ENCODE results near the gene CDKN2AIPNL.

CDKN2AIPNL gene

GRCh38 chr5:134449167-134449566 lies 37.5 kb upstream of the CDKN2AIPNL start (continued):
- TF ChIP-seq ZBTB6 (tag by site-specific recombination; IDR thresholded peaks at IDR 0.05): no peak
- TF ChIP-seq ZNF335 (tag by site-specific recombination; conservative IDR thresholded peaks at IDR 0.05): no peak
- no peak for TF ChIP-seq ZNF510 (tag by site-specific recombination; IDR thresholded peaks at IDR 0.05; ENCODE audit: insufficient replicate concordance)
- no peak for TF ChIP-seq PATZ1 (tag by site-specific recombination; IDR thresholded peaks at IDR 0.05)
- TF ChIP-seq ZNF155 (tag by site-specific recombination; IDR thresholded peaks at IDR 0.05): no peak
- TF ChIP-seq ZNF596 (tag by site-specific recombination; IDR thresholded peaks at IDR 0.05): no peak
- TF ChIP-seq ZNF221 (tag by site-specific recombination; IDR thresholded peaks at IDR 0.05; ENCODE audit: borderline replicate concordance): no peak
- TF ChIP-seq ZNF146 (tag by site-specific recombination; IDR thresholded peaks at IDR 0.05): no peak

GRCh38 chr5:134447815-134448520 lies 36.3 kb upstream of the CDKN2AIPNL start:
- H3K36me3 ChIP-seq (ENCODE audit: control insufficient read depth in 2 of 2, insufficient read depth in 1 of 2, low read length in 2 of 2): no peaks in the 10 kb centered on the region
- CTCF ChIA-PET: no interaction called here
- POLR2A ChIA-PET: interaction anchor here (1.4 to 1.7 kb wide), 3 partner anchors 14 to 36 kb away, joined by 3 to 4 read pairs (median 4); partner anchors contain the start of gene CDKN2AIPNL
- H3K4me1 ChIP-seq (ENCODE audit: control insufficient read depth, insufficient read depth, low read length): peaks cover 2% of the 10 kb centered on the region; the same call in 1 of the 2 replicates
- no peak overlapping the region for H3K4me3 ChIP-seq (ENCODE audit: low read depth, low read length)
- TF ChIP-seq SCRT2 (tag by site-specific recombination; IDR thresholded peaks at IDR 0.05) (peak; percentile 70), ELK4 (IDR thresholded peaks at IDR 0.05; ENCODE audit: borderline replicate concordance, low read depth, low read length) (no peak), SCRT1 (tag by site-specific recombination; IDR thresholded peaks at IDR 0.05; ENCODE audit: borderline replicate concordance) (0 out of 2 replicates have a peak, but pooled peaks have one; percentile 20)
- no peaks in the 10 kb centered on the region for H3K9me3 ChIP-seq (ENCODE audit: control insufficient read depth, insufficient read depth, low read depth, low read length)
- no peak overlapping the region for H3K27ac ChIP-seq (ENCODE audit: extremely low read depth, low read depth, low read length)

- POLR2A ChIA-PET: interaction anchor here (1.4 to 1.7 kb wide), 2 partner anchors 15 to 19 kb away, joined by 3 to 4 read pairs; no protein-coding TSS in a partner anchor
- no peak for TF ChIP-seq PRDM1 (tag by site-specific recombination; IDR thresholded peaks at IDR 0.05)
- no peak for TF ChIP-seq ZNF626 (tag by site-specific recombination; IDR thresholded peaks at IDR 0.05)
- TF ChIP-seq ZNF214 (tag by site-specific recombination; IDR thresholded peaks at IDR 0.05; ENCODE audit: borderline replicate concordance): no peak
- no peak for TF ChIP-seq ZNF433 (tag by site-specific recombination; IDR thresholded peaks at IDR 0.05; ENCODE audit: low read depth)
- TF ChIP-seq ZNF292 (tag by site-specific recombination; IDR thresholded peaks at IDR 0.05; ENCODE audit: borderline replicate concordance, low read depth): no peak
- TF ChIP-seq ZNF280C (tag by site-specific recombination; IDR thresholded peaks at IDR 0.05): no peak
- 0 out of 2 replicates have a peak, but pooled peaks have one; percentile 26 for TF ChIP-seq PATZ1 (tag by site-specific recombination; IDR thresholded peaks at IDR 0.05)
- TF ChIP-seq ZNF302 (tag by site-specific recombination; IDR thresholded peaks at IDR 0.05; ENCODE audit: low read depth): no peak
- TF ChIP-seq ZIC2 (tag by site-specific recombination; IDR thresholded peaks at IDR 0.05): peak; percentile 25; the same call in 1 of the 2 replicates
- TF ChIP-seq BCL11B (tag by site-specific recombination; IDR thresholded peaks at IDR 0.05; ENCODE audit: low read depth): no peak
- no peak for TF ChIP-seq ZNF670 (tag by site-specific recombination; IDR thresholded peaks at IDR 0.05; ENCODE audit: low read depth)
These were observed 35.3 kb upstream of the CDKN2AIPNL start for GRCh38 chr5:134446938-134447337.

More at GRCh38 chr5:134446938-134447337, 35.3 kb upstream of the CDKN2AIPNL start:
- Histone ChIP-seq H3K27ac (ENCODE audit: extremely low read depth, low read depth, low read length) (no peak overlapping the region), H3K9me3 (ENCODE audit: control insufficient read depth, insufficient read depth, low read depth, low read length) (no peaks in the 10 kb centered on the region), H3K36me3 (ENCODE audit: control insufficient read depth in 2 of 2, insufficient read depth in 1 of 2, low read length in 2 of 2) (no peaks in the 10 kb centered on the region), H3K4me3 (ENCODE audit: low read depth, low read length) (no peak overlapping the region), H3K4me1 (ENCODE audit: control insufficient read depth, insufficient read depth, low read length) (peaks cover 2% of the 10 kb centered on the region; the same call in 1 of the 2 replicates)
- CTCF ChIA-PET: interaction anchor here (0.7 kb wide), 1 partner anchor 421 kb away, joined by 3 read pairs; no protein-coding TSS in a partner anchor

Data from HEK293 (cell line).